GM13976 (cell line): Measurements from ENCODE around the gene C16orf86.

Source experiments
- DNase-seq: peaks from one replicate; pipeline ENCODE4 v3.0.0; 2012; ENCODE audit warnings: low spot score
- in situ Hi-C: fragments of 300-500 bp; cut with MboI; formaldehyde crosslinking; loops from one replicate; pipeline ENCODE4 v1.12.0; 2022; ENCODE audit warnings: low sequenced_read_pairs, mixed read lengths, inconsistent platforms; ENCODE audit not compliant: unreplicated experiment
- TF ChIP-seq, protein P1 (sequence below): IDR thresholded peaks from 2 replicates; pipeline ENCODE4 v1.5.1; 2012; ENCODE audit warnings: borderline replicate concordance, mild to moderate bottlenecking; ENCODE audit not compliant: insufficient read depth; ENCODE audit errors: extremely low read depth, missing control alignments, control extremely low read depth

The C16orf86 gene

DNA sequence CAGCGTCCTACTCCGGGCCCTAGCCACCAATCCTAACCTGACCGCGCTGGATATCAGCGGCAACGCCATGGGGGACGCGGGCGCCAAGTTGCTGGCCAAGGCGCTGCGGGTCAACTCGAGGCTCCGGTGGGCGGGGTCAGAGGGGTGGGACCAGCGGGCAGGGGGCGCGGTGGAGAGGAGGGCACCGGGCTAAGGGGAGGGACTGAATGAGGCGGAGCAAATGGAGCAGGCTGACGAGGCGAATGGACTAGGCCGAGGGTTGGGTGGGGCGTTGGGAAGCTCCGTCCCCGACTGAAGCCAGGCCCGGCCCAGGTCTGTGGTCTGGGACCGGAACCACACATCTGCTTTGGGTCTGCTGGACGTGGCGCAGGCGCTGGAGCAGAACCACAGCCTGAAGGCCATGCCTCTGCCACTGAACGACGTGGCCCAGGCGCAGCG, 17.1 kb upstream of the C16orf86 start:
- in situ Hi-C loops = loop anchor here (10.0 kb wide), 1 partner anchor 115 kb away; no protein-coding TSS in a partner anchor
- TF ChIP-seq, protein P1, sequence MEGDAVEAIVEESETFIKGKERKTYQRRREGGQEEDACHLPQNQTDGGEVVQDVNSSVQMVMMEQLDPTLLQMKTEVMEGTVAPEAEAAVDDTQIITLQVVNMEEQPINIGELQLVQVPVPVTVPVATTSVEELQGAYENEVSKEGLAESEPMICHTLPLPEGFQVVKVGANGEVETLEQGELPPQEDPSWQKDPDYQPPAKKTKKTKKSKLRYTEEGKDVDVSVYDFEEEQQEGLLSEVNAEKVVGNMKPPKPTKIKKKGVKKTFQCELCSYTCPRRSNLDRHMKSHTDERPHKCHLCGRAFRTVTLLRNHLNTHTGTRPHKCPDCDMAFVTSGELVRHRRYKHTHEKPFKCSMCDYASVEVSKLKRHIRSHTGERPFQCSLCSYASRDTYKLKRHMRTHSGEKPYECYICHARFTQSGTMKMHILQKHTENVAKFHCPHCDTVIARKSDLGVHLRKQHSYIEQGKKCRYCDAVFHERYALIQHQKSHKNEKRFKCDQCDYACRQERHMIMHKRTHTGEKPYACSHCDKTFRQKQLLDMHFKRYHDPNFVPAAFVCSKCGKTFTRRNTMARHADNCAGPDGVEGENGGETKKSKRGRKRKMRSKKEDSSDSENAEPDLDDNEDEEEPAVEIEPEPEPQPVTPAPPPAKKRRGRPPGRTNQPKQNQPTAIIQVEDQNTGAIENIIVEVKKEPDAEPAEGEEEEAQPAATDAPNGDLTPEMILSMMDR = no peak
- DNase-seq = no peak

DNA sequence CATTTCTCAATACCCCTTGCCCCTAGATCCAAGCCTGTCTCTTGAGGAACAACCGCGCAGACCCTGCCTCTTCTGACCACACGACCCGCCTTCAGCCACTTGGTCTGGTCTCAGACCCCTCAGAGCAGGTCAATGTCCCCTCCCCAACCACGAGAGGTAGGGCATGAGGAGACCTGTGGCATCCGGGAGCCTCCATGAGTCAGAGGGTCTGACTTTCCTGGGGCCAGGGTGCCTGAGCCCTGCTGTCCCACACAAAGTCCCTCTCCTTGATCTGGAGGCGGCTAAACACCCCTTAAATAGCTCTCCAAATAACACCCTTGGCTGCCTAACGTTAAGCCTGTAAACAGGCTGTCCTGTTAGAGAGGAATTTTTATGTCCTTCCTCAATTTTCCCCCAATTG, 16.6 kb upstream of the C16orf86 start:
- in situ Hi-C loops = no loop called here
- no peak for DNase-seq
- TF ChIP-seq, protein P1 = no peak

DNA sequence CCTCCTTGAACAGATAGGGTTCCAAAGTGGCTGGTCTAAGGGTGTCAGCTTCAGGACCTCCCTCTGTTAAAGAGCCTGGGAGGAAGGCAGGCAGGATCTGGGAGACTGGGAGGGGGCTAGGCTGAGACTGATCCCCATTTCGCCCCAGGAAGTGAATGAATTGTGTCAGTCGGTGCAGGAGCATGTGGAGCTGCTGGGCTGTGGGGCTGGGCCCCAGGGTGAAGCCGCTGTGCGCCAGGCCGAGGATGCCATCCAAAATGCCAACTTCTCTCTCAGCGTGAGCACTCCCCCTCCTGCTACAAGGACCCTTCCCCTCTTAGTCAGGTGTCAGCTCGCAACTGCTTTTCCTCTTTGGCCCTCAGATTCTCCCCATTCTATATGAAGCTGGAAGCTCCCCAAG, 15.6 kb upstream of the C16orf86 start:
- in situ Hi-C loops = no loop called here
- no peak for DNase-seq
- TF ChIP-seq, protein P1 = no peak

DNA sequence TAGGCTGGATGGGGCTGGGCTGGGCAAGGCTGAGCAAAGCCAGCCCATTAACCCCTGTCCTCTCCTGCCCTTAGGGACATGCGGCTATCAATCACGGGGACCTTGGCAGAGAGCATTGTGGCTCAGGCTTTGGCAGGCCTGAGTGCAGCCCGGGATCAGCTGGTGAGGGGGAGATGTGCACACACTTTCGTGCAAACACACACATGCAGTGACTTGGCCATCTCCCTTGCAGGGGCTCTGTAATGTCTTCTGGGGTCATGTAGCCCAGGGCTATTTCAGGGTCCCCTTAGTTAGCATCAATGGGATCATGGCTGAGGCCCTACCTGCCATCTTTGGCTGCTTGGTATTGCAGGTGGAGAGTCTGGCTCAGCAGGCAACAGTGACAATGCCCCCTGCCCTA, 14.8 kb upstream of the C16orf86 start:
- TF ChIP-seq, protein P1 = no peak
- in situ Hi-C loops = no loop called here

DNA sequence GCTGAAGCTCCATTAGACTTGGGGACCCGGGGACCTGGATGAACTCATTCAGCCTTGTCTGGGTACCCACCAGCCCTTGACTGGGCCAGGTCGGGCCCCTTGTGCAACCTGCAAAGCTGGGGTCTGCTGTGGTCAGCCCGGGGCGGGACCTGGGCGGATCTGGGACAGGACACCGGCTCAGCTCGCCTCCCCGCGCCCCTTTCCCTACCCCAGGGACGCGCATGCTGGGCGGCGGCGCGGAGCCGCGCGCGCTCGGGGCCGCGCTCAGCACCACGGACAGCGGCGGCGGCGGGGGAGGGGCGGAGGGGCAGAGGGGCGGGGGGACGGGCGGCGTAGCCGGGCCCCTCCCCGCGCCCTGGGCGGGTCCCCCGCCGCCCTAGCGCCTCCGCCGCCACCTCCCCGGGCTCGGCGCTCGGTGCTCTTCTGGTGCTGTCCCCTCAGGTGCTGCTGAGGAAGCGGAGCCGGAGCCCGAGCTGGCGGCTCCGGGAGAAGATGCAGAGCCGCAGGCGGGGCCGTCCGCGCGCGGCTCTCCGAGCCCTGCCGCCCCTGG, 14.0 kb upstream of the C16orf86 start:
- TF ChIP-seq, protein P1 = no peak
- in situ Hi-C loops = no loop called here
- DNase-seq = no peak

More for the DNA sequence above, 14.8 kb upstream of the C16orf86 start:
- DNase-seq = no peak

DNA sequence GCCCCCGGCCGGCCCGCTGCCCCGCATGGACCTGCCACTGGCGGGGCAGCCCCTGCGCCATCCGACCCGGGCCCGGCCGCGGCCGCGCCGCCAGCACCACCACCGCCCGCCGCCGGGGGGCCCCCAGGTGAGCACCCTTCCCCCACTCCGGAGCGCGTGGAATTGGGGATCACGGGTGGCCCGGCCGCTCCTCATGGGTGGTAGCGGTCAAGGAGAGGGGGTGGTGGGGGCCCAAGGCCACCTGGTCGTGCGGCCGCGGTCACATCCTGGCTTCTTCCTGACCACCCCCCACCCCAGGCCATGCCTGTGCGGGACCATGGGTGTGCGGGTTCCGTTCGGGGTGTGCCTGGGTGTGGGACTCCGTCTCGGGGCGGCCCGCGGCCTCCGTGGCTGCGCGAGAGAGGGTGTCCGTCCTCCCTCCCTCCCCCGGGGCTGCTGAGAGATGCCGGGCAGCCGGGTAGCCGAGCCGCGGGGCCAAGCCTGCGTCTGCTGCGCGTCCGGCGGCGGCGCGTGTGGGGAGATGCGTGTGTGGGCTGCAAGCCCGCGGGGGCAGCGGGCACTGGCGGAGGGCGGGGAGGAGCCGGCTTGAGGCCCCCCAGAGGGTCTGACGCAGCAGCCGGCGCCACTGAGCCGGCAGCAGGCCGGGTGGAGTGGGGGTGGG, 13.4 kb upstream of the C16orf86 start:
- TF ChIP-seq, protein P1 = no peak
- in situ Hi-C loops = no loop called here
- no peak for DNase-seq
